Esophagus squamous epithelium (tissue), 5 donors: ENCODE measurements around the gene DARS1. TPM values are rescaled to one million over a fixed set of nuclear protein-coding genes. Genes with fewer than 3 reads are reported as not detected.

Source experiments
- DNase-seq: peaks from one replicate; lab custom pipeline; 2025; lab: John Stamatoyannopoulos, UW
- H3K27ac ChIP-seq, 4 donors: fragments of 200-600 bp; sonication (generic); one replicate each; pipeline ENCODE4 v1.5.1; 2016 to 2019; ENCODE audit warnings: mild to moderate bottlenecking in 1 of 4
- H3K27me3 ChIP-seq, 4 donors: fragments of 200-600 bp; sonication (generic); 1 replicate in 3 of 4; 2 replicates in 1 of 4; pipeline versions ENCODE4 v1.5.1 to v1.6.0; 2017 to 2021; ENCODE audit warnings: antibody characterized with exemption in 1 of 4
- H3K36me3 ChIP-seq, 3 donors: fragments of 200-600 bp; sonication (generic); one replicate each; pipeline ENCODE4 v1.5.1; 2016 to 2019
- H3K4me1 ChIP-seq, 3 donors: fragments of 200-600 bp; sonication (generic); one replicate each; pipeline ENCODE4 v1.5.1; 2017 to 2019
- H3K4me3 ChIP-seq, 4 donors: fragments of 200-600 bp; sonication (generic); 1 replicate in 3 of 4; 2 replicates in 1 of 4; pipeline ENCODE4 v1.5.1; 2016 to 2019; ENCODE audit warnings: mild to moderate bottlenecking in 2 of 4, moderate library complexity in 1 of 4
- H3K9me3 ChIP-seq, 3 donors: fragments of 200-600 bp; sonication (generic); one replicate each; pipeline ENCODE4 v1.5.1; 2016 to 2019
- CTCF ChIP-seq, 6 experiments: fragments of 450-650 bp in 4 of 6; fragments of 200-600 bp in 2 of 6; sonication (generic) in 2 of 6; IDR thresholded peaks; one replicate each; pipeline ENCODE4 v1.5.1; 2016 to 2019; ENCODE audit warnings: antibody characterized with exemption in 6 of 6, mild to moderate bottlenecking in 4 of 6, moderate library complexity in 4 of 6
- POLR2A ChIP-seq, 4 donors: fragments of 450-650 bp; IDR thresholded peaks; one replicate each; pipeline ENCODE4 v1.6.1; 2017; ENCODE audit warnings: antibody characterized with exemption in 4 of 4, mild to moderate bottlenecking in 4 of 4, moderate library complexity in 3 of 4
- WGBS, 2 donors: methylation state at CpG; one replicate each; pipeline ENCODE4 v1.1.5; 2018; 5-methylcytosine and 5-hydroxymethylcytosine counted together
- intact Hi-C: fragments of 100-400 bp; cut with DNase I; formaldehyde crosslinking; loops from one replicate; pipeline ENCODE4 v1.15.0; 2022
- total RNA-seq, 4 donors: library from RNA; depleted of rRNA; stranded (reverse); fragments of >200 nt; gene quantifications; one replicate each; pipeline ENCODE4 v1.1.0, GENCODE V29; 2016
- donor health status: DM: yes; HTN: yes; CAD: no.

Gene DARS1
- total RNA-seq, 4 donors from 2014 or later = 38.4 to 104 (median 84.3) TPM

GRCh38 chr2:135863233-135863632, 122.2 kb downstream of the DARS1 start:
- TF ChIP-seq POLR2A (IDR thresholded peaks at IDR 0.05) = no peak
- no peak for TF ChIP-seq CTCF (IDR thresholded peaks at IDR 0.05)
- intact Hi-C loops = no loop called here
- H3K9me3 ChIP-seq = no peaks in the 10 kb centered on the region
- H3K27me3 ChIP-seq = no peaks in the 10 kb centered on the region
- no peak overlapping the region for H3K4me3 ChIP-seq
- WGBS, 2 donors = 81 to 84% methylated on average over 6 of the region's 6 CpGs
- DNase-seq = no peak
- no peak overlapping the region for H3K27ac ChIP-seq
- H3K4me1 ChIP-seq = no peaks in the 10 kb centered on the region
- peaks cover 5 to 98% (median 11%) of the 10 kb centered on the region in 3 donors for H3K36me3 ChIP-seq

- WGBS, 2 donors = 71 to 76% methylated on average over 4 of the region's 4 CpGs
- intact Hi-C loops = no loop called here
- Histone ChIP-seq H3K4me1 (no peaks in the 10 kb centered on the region), H3K27me3 (no peaks in the 10 kb centered on the region), H3K4me3 (no peak overlapping the region), H3K27ac (no peak overlapping the region), H3K9me3 (no peaks in the 10 kb centered on the region), H3K36me3 (peaks cover 5 to 98% (median 11%) of the 10 kb centered on the region in 3 donors)
- no peak for DNase-seq
- TF ChIP-seq POLR2A (IDR thresholded peaks at IDR 0.05) (no peak), CTCF (IDR thresholded peaks at IDR 0.05) (no peak)
Observed at GRCh38 chr2:135862718-135863117, 122.7 kb downstream of the DARS1 start.

Other genes starting within 250 kb of the DARS1 start
- gene UBXN4, start 243.8 kb downstream of the DARS1 start, total RNA-seq = 10 to 100 TPM; 40.2 to 66.9 (median 49.2) TPM
- gene LCT, start 148.4 kb downstream of the DARS1 start, total RNA-seq = under 1 TPM in 1 of 4 donors, not detected in 3; under 0.01 TPM
- gene MCM6, start 109.2 kb downstream of the DARS1 start, total RNA-seq = 10 to 100 TPM in 3 of 4 donors, 1 to 10 TPM in 1; 9.0 to 25.5 (median 16.6) TPM
- 10 to 100 TPM in 2 of 4 donors, 1 to 10 TPM in 2; 5.7 to 28.6 (median 10.0) TPM for gene CXCR4, start 132.5 kb upstream of the DARS1 start, total RNA-seq